NCI-H526 treated with DMSO at 0.1 percent for 48 hours (cell line): Measurements from ENCODE around the gene AHNAK.

Experiments used
- DNase-seq: peaks from one replicate; lab custom pipeline; 2025; lab: John Stamatoyannopoulos, UW

Gene AHNAK

GRCh38 chr11:62402960-62403730, 143.5 kb downstream of the AHNAK start:
- DNase-seq = no peak

DNA sequence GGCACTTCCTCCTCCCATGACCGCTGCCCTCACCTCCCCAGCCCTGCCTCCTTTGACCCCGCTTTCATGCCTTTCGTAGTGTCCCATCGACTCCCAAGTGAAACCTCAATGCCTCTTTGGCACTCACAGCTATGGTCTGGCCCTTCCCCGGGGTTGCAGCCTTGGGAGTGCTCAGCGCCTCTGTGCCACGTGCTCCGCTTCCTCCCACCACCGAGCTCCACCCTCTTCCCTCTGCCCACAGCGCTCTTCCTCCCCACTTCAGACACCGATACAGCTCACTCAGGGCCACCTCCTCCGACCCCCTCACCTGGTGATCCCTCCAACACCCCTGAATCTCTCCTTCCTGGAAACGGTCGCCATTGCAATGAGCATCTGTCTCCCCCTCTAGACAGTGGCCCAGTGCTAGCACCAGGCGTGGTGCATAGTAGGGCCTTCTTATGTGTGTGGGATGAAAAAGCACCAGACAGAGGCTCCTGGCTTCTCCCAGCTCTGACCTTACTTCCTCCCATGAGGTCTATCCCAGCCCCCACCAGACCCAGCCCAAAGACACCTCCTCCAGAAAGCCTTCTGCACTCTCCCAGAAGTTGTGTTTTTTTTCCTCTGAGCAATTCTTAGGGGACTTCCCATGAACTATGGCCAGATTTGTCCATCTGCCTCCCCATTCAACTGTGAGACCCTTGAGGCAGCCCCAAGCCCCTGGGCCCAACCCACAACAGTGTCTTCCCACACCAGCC, 144.2 kb downstream of the AHNAK start:
- no peak for DNase-seq

DNA sequence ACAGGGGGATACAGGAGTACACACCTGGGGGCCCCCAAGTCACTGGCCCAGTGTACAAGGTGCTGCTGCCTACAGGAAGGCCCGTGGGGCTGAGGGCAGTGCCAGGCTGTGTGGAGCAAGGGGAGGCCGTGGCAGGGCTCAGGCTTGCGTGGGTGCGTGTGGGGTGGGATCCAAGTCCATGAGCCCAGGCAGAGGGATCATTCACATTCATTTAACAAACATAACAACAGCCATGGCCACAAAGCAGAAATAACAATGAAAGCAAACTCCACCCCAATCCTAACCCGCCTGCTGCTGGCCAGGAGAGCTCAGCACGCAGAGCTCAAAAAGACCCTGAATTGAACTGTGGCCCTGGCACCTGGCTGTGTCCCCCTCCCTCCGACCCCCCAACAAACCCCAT, 144.8 kb downstream of the AHNAK start:
- no peak for DNase-seq

DNA sequence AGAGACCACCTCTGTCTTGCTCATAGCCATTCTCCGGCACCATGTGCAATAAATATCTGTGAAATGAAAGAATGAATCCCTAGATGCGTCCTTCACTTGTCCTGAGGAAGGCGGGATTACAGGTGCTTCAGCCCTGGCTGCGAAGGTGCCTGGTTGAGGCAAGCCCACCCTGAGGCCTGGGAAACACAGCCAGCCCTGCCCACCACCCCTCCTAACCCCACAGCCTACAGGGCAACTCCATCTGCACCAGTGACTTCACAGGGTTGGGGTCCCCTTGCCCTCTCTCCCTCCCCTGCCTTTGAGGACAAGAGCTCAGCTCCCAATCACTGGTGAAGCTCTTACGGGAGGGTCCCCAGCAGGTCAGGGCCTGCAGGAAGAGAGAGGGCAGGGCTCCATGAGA, 145.2 kb downstream of the AHNAK start:
- DNase-seq = no peak

GRCh38 chr11:62400760-62401159, 145.8 kb downstream of the AHNAK start:
- DNase-seq = no peak

DNA sequence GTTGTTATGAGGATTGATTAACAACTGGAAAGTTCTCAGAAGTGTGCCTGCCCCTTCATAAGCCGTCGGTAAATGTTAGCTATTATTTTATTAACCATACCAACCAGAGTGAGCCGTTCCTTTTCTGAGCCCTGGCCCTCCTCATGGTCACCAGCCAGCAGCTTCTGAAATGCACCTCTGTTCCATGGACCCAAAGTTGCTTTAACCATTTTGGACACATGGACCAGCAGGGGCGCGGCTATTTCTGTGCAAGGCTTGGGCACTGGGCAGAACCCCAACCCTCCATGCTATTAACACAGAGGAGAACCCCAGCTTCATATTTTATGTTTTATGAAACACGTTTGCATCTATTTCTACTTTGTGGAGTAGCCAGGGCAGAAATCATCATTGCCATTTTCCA, 146.3 kb downstream of the AHNAK start:
- DNase-seq = no peak

GRCh38 chr11:62399878-62400266, 146.7 kb downstream of the AHNAK start:
- DNase-seq = no peak

DNA sequence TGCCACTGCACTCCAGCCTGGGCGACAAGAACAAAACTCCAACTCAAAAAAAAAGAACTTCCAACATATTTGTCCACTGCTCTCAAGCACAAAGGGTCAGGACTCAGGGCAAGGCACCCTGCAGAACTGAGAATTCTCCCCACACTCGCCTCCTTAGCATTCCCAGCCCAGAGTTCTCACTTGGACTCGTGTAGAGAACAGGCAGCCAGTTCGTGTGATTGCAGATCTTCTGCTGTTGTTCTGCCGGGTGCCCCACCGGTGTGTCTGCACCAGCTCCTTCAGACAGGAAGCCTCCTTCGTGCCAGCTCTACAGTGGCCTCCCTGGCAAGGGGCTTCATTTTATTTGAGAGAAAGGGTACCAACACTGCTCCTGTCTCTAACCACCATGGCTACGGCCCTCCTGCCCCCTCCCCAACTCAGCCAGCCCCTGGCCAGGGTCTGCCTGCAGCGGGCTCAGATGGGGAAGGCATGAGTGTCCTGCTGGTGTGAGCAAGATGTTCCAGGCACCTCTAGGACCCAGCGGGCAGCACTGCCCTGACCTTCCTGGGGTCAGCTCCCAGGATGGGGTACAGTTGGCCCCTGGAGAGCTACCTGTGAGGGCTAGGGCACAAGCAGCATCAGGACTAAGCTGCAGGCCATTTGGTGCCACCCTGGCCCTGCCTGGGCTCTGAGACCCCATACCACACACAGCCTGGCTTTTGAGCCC, 147.3 kb downstream of the AHNAK start:
- DNase-seq = no peak

DNA sequence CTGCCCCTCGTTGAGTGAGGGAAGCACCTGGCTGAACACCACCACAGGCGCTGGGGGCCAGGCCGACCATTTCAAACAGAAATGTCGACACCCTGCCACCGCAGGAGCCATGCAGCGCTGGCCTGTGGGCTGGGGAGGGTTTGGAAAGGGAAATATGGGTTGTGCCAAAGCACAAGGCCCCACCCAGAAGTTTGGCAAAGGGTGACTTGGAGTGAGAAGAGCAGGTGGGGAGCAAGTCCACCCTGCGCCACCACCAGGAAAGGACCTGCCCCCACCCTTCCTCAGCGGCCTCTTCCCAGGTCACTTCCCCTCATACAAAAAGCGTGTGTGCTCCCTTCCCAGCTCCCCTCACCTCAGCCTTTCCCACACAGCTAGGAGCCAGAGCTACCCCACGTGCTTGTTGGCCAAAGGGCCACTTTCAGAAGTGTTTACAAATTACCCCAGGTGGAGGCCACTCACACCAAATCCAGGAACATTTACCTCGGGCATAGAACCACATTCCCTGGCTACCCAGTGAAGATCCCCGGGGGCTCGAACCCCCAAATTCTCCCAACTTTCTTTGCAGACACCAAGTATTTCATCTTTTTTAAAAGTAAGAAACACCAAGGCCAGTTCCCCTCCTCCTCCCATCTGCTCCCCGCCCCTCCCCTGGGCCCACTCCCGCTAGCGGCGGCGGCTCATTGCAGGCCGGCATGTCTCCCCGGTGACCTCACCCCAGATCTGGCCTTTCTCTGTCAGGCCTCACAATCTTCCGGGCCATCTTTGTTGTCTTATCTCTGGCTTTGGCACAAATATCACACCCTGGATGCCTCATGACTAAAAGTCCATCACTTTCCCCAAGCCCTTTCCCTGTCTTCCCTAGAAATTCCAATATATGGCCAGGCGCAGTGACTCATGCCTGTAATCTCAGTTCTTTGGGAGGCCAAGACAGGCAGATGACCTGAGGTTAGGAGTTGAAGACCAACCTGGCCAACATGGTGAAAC, 148.3 kb downstream of the AHNAK start:
- DNase-seq = no peak

DNA sequence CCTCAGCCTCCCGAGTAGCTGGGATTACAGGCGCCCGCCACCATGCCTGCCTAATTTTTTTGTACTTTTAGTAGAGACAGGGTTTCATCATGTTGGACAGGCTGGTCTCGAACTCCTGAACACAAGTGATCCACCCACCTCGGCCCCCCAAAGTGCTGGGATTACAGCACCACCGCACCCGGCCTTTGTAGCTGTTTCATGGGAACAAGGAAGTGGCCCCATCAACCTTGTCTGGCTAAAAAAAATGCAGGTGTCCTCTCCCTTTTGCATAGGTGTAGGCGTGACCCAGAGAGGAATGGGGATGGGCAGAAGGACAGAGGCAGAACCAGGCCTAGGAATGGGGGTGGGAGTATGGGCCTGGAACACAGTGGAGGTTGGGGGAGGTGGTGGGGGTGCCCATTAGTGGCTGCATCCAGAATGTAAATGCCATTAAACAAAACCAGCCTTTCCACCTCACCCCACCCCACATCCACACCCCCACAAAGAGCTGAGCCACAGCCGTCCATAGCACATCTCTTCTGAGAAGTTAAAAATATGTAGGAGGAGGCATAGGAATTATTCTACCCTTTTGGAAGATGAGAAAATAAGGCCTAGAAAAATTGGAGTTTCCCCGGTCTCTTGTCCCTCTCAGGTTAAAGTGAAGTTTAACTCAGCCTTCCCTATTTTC, 150.6 kb downstream of the AHNAK start:
- no peak for DNase-seq

GRCh38 chr11:62394825-62395538, 151.6 kb downstream of the AHNAK start:
- DNase-seq = peak; percentile 94

GRCh38 chr11:62393735-62394134, 152.9 kb downstream of the AHNAK start:
- no peak for DNase-seq

GRCh38 chr11:62393061-62393611, 153.5 kb downstream of the AHNAK start:
- peak; percentile 89 for DNase-seq

DNA sequence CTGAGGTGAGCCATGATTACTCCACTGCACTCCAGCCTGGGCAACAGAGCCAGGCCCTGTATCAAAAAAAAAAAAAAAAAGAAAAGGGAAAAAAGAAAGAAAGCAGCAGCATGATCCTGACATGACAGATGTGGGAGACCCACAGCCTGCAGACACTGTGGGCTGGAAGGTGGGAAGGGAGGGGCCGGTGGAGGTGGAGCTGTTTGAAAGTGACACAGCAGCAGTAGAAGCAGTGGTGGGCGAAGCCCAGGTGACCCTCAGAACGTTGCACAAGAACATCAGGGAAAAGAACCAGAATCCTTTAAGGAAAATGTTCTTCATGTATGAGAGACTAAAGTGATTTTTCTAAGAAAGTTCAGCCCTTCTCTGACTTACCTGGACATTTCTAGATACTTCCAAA, 154.1 kb downstream of the AHNAK start:
- no peak for DNase-seq

DNA sequence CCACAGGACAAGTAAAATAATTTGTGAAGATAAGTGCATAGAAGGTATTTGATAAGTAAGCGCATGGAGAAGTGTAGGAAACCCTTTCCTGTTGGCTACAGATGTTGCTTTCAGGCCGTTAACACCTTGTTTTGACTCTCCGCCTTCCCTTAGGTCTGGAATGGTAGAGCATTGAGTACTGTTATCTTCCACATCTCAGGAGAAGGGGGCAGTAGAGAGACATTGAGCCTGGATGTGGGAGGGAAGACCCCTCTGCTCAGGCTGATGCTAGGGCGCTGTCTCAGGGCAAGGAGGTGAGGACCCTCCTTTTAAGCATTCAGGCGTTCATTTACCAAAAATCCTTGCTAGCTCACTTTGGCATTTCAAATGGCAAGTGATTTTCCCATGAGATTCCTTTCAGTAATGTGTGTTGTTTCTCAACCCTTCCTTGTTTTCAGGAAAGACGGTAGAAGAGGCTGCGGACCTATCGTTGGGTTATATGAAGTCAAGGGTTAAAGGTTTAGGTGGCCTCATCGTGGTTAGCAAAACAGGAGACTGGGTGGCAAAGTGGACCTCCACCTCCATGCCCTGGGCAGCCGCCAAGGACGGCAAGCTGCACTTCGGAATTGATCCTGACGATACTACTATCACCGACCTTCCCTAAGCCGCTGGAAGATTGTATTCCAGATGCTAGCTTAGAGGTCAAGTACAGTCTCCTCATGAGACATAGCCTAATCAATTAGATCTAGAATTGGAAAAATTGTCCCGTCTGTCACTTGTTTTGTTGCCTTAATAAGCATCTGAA, 154.8 kb downstream of the AHNAK start:
- DNase-seq = no peak

DNA sequence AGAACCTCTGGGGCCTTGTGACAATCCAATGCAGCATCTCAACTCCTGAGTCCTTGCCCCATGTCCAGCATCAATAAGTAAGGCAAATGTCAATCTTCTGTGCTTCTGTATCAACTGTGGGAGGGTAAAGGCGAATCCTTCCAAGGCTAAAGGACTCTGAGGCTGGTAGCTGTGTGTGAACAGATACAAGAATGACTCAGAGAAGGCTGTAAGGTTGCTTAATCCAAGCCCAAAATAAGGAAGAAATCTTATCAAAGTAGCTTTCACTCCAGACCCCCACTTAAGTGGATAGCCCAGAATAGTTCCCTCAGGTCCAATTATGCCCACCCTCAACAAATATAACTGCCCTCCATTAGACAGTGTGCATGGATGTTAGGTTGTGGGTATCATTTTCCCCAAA, 155.9 kb downstream of the AHNAK start:
- DNase-seq = no peak

DNA sequence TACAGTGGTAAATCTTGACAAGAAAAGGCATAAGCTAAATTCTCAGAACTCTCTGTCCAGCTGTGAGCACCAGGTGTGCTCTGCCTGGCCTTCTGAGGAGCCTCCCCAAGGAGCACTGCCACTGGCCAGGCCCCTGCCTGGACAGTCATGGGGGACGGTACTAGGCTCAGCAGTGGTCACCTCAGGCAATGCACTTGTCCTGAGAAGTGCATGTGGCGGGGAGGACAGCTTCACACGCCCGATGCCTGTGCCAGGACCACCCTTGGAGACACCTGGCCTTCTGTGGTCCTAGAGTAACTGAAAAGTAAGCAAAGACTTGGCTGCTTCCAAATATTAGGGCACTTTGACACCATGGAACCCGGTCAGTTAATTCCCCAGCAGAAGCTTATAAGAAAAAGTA, 156.4 kb downstream of the AHNAK start:
- DNase-seq = no peak

DNA sequence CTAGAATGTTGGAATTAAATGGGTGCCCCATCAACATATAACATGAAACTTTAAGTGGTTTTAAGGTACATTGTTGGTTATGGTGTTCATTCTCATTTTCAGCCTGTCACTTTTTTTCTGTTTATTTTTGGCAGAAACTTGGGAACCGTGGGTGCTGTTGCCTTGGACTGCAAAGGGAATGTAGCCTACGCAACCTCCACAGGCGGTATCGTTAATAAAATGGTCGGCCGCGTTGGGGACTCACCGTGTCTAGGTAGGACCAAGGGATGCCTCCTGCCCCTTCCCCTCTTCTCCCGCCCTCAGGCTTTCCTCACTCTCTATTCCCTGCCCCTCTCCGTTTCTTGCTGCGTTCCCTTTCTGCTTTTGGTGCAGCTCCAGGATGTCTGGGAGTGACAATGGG, 157.6 kb downstream of the AHNAK start:
- DNase-seq = no peak

DNA sequence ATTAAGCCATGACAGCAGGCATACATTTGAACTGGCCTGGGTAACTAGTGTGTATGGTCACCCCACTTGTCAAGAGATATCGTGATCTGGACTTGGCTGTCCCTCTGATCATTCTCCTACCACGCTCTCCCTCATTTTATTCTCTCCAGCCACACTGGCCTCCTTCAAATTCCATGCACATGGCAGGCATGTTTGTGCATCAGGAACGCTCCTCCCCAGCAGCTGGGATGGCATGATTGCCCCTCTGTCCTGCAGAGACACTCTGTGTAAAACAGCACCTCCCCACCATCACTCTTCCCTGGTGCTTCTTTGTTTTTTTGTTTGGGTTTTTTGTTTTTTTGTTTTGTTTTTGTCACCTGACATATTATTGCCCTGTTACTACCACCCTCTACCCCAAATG, 159.2 kb downstream of the AHNAK start:
- DNase-seq = no peak
